HG02852 (cell line): ENCODE data around the gene CD2AP.
"Not testable (repeated sequence)": the region's sequence is repeated elsewhere in the genome, so short reads cannot be mapped to it uniquely, and the experiment has no call there.

Experiments used
- ATAC-seq: cut with Tn5 transposase; IDR thresholded peaks from one replicate; pipeline ENCODE4 v1.9.1; 2021; ENCODE audit warnings: mild to moderate bottlenecking, moderate library complexity; ENCODE audit not compliant: unreplicated experiment

The CD2AP gene

DNA sequence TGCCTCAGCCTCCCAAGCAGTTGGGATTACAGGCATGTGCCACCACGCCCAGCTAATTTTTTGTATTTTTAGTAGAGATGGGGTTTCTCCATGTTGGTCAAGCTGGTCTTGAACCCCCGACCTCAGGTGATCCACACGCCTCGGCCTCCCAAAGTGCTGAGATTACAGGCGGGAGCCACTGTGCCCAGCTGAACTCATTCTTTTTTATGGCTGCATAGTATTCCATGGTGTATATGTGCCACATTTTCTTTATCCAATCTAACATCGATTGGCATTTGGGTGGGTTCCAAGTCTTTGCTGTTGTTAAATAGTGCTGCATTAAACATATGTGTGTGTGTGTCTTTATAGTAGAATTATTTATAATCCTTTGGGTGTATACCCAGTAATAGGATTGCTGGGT, 78.9 kb downstream of the CD2AP start:
- ATAC-seq = not testable (repeated sequence)

DNA sequence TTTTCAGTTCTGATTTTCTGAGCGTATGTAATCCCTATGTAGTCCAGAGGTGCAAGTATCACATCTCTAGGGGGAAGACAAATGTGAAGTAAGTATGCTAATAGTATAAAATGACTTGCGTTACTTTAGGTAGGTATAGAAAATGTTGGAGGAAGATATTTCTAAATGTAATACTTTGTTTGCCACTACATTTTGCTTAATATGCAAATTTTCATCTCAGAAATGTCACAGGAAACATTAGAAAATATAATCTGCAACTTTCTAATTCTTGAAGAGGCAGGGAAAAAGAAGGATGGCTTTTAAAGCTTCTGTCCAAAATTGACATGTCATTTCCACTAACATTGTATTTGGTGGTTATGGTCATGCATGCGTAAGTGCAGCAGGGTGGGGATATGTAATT, 85.6 kb downstream of the CD2AP start:
- no peak for ATAC-seq

DNA sequence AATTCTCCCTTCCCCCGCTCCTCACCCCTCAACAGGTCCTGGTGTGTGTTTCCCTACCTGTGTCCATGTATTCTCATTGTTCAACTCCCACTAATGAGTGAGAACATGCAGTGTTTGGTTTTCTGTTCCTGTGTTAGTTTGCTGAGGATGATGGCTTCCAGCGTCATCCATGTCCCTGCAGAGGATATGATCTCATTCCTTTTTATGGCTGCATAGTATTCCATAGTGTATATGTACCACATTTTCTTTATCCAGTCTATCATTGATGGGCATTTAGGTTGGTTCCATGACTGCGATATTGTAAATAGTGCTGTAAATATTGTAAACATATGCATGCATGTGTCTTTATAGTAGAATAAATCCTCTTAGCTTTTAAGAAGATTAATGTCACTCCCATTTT, 89.0 kb downstream of the CD2AP start:
- not testable (repeated sequence) for ATAC-seq

DNA sequence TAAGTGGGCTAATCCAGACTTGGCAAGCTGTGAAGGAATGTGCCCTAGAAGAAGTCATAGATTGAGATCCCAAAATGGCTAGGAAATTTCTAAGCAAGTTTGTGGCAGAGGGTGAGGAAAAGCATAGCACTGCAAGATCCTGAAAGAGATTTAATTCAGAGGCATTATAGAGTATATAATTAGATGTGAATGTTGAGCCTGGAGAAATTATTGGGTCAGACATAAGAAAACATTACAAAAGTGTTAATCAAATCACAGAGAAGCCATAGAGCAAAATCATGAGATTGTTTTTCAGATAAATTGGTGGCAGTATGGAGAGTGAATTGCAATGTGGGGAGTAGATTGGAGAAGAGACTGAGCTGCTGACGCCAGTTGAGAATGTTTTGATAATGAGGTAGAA, 90.0 kb downstream of the CD2AP start:
- ATAC-seq = no peak

DNA sequence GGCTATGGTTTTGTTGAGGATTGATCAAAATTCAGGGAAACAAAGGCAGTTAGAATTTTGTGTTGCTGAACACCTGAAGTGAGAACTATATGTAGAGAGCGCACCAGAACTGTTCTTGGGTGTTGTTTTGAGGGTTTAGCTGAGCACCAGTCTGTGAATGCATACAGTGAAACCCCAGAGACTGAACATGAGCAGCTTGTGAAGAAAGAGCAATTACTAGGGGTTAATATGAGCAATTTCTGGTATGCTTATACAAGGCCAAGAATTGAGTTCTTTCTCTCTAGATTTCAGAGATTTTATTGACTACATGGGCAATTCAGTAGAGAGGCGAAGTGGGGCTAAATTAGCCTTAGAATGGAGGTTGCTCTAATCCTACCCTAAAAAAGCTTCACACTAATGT, 93.9 kb downstream of the CD2AP start:
- no peak for ATAC-seq

DNA sequence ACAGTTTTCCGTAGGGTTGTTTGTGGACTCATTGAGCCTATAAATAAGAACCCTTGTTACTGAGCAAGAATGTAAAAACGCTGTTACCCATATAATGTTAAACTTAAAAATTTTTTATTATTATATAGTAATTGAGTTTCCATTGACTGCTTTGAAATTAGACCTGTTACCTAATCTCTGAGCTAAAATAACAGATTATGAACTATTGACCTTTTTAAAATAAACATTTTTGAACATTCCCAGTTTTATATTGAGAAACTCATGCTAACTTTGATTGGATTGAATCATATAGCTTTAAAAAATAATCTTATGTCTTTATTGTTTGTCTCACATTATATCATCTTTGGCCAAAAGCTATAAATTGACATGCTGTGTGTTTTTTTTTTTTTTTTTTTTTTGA, 95.5 kb downstream of the CD2AP start:
- no peak for ATAC-seq

DNA sequence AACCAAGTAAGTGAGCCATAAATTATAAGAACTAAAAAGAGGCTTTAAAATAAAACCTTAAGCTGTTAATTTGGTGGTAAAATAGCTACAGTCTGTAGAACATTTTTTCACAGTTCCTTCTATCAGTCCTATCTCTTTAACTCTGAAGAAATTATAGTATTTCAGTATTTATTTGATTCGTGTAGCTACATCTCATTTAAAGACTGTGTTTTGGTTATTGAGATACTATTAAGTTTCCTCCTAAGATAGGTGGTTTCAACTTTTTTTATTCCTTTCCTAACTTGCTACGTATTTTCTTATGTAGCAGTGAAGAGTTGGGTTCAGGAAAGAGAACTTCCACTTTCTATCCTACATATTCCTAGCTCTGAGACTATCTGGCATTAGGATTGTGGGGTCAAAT, 97.2 kb downstream of the CD2AP start:
- ATAC-seq = no peak

DNA sequence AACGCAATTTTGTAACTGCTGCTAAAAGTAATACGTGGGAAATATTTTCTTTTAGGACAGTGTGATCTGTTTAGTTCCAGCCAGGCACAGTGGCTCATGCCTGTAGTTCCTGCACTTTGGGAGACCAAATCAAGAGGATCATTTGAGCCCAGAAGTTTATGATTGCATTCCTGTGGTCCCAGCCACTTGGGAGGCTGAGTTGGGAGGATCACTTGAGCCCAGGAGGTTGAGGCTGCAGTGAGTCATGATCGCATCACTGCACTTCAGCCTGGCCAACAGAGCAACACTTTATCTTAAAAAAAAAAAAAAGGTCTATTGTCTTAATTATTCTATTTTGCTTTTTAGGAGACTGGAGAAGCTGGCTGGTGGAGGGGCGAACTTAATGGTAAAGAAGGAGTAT, 101.5 kb downstream of the CD2AP start:
- no peak for ATAC-seq

DNA sequence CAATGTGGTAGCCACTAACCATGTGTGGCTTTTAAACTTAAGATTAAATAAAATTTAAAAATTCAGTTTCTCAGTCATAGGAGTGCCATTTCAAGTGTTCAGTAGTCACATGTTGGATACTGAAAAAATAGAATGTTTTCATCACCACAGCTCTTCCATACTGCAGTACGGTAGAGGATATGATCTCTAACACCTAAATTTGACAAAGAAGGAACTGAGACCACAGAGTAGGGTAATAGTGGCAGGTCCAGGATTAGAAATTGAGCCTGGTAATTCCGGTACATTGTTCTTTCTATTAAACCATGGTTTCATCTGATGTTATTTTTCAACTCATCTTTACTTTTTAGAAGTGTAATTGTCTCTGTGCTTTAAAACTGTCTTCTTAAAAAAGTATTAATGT, 104.0 kb downstream of the CD2AP start:
- peak; percentile 71 for ATAC-seq

DNA sequence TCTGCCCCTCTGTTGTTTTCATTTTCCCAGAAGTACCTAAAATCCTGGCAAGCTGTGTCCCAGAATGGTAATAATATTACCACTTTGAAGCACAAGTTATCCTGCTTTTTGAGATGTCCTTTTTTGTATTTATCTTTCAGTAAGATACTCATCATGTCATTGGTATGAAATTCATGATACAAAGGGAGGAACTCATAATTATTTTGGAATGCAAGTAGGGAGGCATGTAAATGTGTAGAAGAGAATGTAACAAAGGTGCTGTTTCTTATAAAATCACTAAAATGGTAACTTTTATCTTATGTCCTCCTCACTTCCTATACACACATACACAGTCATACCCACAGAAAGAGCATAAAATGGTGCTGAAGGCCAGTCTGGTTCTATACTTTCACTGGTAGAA, 109.9 kb downstream of the CD2AP start:
- no peak for ATAC-seq

DNA sequence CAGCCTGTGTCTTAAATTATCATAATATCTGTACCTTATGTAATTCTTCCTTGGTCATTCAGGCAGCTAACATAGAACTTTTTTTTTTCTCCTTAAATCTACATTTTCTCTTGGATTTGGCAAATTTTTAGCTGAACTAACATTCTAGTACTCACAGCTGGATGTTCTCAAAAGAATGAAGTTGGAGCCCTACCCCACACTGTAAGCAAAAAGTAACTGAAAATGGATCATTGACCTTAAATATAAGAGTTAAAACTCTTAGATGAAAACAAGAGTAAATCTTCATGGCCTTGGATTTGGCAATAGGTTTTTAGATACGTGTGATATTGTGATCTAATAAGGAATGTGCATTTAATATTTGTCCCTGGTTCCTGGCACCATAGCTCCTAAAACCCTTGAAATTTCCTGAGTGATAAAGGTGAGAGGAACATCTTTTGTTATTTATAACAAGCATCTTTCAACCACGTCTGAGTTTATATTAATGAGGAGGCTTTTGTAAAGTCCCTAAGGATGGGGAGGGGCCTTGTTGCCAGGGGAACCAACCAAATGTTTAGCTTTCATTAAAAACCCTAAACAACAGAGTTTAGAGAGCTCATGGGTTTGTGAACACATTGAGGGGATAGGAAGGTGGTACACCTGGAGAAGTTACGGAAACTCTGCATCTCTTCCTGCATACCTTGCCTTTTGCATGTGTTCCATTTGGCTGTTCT, 114.7 kb downstream of the CD2AP start:
- no peak for ATAC-seq

DNA sequence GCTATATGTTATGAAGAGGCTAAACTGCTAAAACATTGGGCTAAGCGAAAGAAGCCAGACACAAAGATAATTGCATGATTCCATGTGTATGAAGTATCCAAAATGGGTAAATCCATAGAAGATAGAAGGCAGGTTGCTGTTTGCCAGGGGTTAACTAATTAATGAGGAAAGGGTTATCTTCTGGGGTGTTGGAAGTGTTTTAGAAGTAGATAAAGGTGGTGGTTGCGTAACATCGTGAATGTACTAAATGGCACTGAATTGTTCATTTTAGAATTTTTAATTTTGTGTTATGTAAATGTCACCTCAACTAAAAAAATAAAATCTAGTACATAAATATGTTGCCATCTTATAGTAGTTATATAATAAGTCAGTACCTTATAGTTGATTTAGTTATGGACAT, 116.4 kb downstream of the CD2AP start:
- ATAC-seq = no peak

DNA sequence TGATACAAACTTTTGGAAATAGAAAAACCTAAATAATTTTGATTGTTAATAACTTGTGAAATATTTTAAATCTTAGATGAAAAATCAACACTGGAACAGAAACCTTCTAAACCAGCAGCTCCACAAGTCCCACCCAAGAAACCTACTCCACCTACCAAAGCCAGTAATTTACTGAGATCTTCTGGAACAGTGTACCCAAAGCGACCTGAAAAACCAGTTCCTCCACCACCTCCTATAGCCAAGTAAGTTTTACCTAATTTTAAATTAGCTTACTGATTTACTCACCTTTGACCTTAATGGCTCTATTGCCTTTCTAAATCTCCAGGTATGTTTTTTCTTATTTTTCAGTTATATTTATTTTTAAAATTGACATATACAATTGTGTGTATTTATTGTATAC, 118.2 kb downstream of the CD2AP start:
- ATAC-seq = no peak

DNA sequence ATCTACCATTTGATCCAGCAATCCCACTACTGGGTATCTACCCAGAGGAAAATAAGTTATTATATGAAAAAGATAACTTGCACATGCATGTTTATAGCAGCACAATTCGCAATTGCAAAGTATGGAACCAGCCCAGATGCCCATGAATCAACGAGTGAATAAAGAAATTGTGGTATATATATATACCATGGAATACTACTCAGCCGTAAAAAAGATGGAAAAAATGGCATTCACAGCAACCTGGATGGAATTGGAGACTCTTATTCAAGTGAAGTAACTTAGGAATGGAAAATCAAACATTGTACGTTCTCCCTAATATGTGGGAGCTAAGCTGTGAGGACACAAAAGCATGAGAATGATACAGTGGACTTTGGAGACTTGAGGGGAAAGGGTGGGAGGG, 120.8 kb downstream of the CD2AP start:
- ATAC-seq = no peak

DNA sequence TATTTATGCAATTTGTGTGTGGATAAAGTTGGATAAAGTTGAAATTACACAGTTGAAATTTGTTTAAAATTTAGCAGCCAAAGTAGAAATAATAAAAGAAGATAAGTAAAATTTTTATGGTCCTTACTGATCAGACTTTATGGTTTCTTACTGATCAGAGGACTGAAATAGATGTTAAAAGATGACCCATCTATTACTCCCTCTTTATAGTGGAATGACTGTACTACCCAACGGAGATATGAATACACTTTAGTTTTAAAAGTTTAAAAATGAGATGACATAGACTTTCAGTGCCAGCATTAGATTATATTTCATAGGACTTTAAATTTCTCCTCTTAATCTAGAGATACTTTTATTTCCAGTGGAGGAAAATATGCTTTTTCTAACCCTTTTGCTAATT, 121.9 kb downstream of the CD2AP start:
- ATAC-seq = no peak

DNA sequence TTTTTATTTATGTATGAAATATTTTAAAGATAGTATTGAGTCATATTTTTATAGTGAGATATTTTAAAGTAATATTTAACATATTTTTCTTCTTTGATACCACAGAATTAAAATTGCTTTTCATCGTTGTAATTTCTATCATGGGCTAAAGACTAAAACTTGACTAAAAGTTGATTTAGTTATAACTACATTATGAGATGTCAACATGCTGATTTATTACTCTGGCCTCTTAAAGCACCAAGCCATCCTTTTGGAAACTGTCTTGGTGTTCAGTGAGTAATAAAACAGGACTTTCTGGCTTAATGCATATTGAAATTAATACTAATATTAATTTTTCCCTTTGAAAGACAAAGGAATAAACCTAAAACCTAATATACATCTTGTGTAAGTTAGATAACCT, 125.6 kb downstream of the CD2AP start:
- no peak for ATAC-seq

DNA sequence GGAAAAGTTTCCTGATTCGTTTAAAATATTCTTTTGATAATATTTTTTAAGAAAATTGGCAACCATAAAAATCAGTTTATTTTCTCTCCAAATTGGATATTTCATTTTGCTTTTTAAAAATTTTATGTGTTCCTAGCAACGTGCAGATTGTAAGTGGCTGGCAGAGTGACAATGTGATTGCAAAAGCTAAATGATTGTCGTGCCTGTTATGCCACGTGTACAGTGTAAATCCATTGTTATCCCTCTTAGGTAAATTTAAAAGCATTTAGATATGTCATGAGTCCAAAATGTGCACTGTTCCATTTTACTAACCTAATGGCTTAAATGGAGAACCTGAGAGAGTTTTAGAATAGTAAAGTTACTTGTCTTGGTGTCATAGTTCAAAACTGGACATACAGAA, 126.4 kb downstream of the CD2AP start:
- ATAC-seq = no peak

DNA sequence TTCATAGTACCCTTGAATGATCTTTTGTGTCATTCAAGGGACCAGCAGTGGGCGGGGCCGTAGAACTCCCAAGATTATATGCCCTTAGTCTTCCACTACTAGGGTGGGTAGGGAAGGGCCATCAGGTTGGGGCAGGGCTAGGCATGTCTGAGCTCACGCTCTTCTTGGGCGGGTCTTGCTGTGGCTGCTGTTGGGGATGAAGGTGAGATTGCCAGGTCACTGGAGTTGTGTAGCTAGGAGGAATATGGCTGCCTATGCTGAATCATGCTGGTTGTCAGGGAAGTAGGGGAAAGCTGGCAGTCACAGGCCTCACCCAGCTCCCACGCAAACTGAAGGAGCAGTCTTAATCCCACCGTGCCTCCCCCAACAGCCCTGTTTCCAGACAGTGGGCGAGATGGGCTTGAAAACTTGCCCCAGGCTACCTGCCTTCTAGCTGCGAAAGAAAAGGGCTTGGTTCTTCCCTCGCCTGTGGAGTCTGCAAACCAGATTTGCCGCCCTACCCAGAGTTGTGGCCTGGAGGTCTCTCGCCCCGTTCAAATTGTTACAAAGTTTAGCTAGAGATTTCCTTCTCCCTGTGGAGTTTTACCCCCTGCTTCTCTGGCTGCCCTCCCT, 144.4 kb downstream of the CD2AP start:
- ATAC-seq = no peak

DNA sequence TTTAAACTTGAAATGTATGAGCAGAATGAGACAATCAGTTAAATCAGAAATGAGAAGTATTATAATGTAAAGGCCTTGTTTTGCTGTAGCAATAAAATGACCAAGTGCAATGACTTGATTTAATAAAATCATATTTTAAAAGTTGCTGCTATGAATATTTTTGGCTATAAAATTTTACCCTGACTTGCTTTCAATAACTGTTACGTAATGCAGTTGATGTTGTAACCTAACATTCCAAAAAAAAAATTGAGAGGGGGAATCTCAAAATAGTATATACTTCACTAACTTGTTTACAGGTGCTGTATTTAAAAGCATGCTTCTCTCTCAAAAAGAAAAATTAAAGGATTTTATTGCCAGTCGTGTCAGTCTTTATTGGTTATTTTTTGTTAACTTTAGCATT, 149.2 kb downstream of the CD2AP start:
- no peak for ATAC-seq

DNA sequence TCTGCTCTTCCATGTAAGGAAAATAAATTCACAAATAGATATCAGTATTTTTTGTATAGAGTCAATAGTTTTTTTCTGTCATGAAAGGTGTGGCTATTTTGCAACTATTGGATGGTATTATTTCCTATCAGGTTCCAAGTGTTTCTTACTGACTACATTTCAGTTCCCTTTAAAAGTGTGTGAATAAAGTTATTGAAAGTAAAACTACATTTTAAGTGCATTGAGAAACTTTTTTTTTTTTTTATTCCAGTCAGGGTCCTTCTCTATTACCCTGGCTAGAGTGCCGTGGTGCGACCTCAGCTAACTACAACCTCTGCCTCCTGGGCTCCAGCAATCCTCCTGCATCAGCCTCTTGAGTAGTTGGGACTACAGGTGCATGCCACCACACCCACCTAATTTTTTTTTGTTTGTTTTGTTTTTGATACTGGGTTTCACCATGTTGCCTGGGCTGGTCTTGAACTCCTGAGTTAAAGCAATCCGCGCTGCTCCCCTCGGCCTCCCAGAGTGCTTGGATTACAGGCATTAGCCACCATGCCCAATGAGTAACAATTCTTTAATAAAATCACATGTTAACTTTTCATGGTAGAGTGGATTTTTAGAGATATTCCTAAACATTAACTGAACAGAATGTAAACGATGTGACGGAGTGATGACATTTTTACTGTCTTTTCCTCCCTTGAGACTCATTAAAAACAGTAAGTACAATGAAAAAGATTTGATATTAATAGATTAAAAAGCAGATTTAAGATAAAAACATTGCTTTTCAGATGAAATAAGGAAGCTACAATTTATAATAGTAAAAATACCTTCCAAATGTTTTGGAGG, 151.1 kb downstream of the CD2AP start:
- ATAC-seq = no peak

DNA sequence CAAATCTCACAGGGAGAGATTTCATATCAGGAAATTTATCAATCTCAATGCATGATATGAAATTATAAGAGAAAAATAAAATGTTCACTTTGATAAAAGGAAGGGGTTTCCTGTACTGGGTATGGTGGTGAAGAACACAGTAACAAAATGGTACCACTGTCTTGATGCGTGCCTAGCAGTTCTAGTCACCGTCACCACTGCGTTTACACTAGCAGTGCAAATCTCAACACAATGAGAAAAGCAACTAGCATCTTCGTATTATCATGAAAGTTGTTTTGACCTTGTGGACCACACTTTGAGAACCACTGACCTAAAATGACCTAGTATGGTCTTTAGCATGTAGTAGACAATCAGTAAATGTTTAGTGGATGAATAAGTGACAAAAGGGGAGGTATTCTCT, 152.4 kb downstream of the CD2AP start:
- ATAC-seq = no peak

DNA sequence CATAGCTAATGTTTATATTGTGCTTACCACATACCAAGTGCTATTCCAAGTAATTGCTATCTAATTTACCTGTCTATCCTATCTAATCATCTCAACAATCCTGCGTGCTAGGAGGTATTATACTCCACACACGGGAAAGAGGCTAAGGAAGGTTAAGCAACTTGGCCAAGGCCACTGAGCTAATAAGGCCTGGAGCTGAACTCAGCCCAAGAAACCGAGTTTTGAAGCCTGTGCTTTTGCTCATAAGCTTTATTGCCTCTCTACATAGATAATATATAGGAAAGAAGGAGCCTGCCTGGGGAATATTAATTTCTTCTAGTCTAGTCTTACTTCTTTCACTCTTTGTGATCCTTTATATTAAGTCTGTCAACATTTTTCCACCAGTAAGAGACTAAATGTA, 153.0 kb downstream of the CD2AP start:
- ATAC-seq = no peak
